HG03135 (cell line): ENCODE data around the gene PLCB4.
A peak's percentile ranks its signal among the peaks of the same experiment; 100 is the strongest.

Experiments
- ATAC-seq: cut with Tn5 transposase; IDR thresholded peaks from one replicate; pipeline ENCODE4 v1.9.1; 2021; ENCODE audit warnings: mild to moderate bottlenecking, moderate library complexity; ENCODE audit not compliant: unreplicated experiment

PLCB4 gene

DNA sequence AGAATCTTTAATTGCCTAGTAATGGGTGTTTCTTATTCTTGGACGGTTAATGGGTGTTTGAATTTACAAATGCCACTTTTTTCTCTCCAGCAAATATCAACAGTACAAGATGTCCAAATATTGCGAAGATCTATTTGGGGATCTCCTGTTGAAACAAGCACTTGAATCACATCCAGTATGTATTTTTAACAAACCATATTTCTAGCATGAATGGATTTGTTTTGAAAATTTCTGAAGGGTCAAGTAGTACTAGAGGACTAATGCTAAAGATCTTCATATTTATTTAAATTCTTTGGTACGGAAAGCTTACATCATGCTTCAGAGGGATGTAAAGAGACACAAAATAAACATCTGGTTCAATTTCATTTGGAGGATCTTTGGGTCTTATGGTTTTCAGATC, 321.6 kb downstream of the PLCB4 start:
- no peak for ATAC-seq

DNA sequence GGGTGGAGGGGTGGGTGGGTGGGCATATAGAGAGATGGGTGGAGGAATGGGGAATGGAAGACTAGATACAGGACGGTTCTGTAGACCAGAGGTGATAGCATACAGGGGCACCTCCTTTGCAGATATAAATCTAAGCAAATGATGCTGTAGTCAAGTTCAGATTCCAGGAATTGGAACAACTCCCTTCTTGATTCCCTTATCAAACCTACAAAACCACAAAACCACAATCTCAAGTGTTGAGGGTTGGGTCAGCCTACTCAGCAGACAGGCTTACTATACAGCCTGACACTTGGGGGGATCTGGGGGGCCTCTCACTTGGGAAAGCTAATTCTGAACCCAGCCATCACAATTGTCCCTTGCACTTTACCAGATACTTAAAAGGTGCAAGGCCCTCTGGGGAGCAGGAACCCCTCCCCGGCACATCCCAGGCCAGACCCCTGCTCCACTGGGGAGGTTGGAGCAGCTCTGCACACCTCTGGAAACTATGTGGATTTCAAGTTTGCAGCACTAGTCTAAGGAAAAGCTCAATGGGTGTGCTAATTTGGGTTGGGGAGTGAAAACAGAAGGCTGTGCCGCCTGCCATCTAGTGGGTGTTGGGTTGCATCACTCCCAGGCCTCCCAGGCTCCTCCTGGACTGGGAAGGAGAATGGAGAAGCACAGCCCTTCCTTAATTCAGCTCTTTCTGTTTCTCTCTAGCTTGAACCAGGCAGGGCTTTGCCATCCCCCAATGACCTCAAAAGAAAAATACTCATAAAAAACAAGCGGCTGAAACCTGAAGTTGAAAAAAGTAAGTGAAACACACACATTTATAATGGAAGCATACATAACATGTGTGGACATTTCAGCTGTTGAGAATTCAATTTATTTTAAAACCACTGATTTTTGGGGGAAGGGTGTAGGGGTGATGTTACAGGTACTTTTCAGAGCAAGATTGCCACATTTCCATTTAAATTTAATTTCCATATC, 324.3 kb downstream of the PLCB4 start:
- ATAC-seq = no peak

DNA sequence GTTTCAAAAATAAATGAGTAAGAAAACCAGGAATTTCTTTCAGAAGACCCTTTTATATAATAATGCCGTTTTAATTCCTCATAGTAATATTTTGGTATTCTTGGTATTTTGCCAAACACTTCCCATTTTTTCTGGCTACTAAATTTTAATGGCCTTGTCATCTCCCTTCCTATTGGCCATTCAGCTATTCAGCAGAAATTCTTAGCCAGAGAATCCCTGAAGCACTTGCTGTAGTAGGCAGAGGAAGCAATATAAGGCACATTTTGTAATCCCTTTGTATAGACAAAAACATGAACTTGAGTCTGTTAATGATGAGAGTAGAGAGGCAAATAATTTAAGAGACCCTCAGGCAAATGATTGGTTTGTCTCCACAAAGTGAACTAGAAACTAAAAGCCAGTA, 327.1 kb downstream of the PLCB4 start:
- ATAC-seq = no peak

DNA sequence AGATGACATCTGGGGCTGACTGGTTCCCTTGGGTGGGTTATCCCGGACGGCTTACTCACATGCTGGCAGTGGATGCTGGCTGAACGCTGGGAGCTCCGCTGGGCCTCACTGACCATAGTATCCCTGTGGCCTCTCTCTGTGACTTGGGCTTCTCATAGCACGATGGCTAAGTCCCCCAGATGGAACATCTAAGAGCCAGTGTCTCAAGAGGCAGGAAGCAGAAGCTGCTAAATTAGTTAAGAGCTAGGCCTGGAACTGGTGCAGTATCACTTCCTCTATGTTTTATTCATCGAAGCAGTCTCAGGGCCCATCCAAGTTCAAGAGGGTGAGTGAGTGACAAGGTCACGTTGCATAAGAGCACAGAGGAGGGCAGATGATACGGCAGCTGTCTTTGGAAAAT, 329.0 kb downstream of the PLCB4 start:
- ATAC-seq = peak; percentile 98

DNA sequence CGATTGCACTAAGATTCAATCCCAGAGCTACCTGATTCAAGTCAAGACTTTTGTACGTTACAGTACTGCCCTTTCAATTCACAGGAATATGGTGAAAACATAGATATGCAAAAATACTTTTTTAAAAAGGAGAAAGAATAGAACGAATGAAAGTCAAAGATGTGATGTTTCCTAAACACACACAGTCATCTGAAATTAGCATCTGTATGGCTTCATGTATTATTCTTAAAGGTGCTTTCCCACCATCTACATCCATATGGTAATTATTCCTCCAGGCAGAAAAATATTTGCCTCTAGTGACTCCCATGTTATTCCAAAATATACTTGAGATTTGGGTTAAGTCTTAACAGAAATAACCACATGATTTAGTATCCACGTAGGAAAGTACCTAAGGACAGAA, 330.0 kb downstream of the PLCB4 start:
- no peak for ATAC-seq

DNA sequence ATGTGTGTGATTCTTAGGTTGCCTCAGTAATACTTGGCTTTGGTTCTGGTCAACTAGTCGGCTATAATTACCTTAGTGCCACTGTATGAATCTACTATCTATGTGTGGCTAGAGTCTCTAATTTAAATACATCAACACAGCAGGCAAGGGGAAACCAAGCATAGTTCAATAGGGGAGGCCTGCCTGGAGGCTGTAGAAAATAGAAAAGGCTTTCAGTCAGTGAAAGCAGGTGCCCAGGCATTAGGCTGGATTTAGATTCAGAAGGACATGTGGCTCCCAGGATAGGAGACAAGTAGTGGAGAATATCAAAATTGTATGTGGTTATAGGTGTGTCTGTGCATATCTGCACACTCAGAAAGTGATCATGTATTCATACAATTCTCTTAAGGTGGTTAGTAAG, 330.4 kb downstream of the PLCB4 start:
- ATAC-seq = no peak

DNA sequence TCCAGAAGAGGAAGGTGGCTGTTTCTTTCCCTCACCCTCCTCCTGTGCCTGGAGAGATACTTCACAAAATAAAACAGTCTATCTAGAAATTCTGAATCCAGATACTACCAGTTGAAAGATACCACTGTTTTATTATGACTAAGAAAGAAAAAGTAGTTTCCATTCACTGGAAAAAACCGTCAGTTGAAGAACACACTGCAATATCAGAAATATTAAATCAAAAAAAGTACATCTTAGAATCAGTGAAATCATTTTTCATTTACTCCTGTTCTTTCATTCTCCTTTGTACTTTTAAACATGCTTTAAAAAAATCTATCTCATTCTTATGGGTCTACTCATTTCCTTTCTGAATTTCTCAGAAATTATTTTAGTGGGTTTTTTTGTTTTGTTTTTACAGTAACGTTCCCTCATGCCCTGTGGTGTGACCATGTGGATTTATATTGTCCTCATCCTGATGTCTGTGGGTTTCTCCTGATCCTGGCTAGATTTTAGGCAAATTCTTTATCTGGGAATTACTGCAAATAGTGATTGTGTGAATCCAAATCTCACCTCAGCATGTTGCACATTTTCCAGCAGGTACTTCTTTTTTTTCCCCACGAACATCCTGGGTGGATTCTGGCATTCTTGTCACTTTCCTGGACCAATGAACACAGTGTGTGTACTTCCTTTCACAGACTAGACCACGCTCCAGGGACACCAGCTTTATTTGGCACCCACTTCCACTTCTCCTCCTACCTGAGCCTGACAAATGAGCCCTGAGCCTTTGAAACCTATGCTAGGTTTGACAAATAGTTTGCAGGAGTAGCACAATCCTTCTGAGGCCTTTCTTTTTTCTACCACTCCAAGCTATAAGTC, 331.5 kb downstream of the PLCB4 start:
- no peak for ATAC-seq

DNA sequence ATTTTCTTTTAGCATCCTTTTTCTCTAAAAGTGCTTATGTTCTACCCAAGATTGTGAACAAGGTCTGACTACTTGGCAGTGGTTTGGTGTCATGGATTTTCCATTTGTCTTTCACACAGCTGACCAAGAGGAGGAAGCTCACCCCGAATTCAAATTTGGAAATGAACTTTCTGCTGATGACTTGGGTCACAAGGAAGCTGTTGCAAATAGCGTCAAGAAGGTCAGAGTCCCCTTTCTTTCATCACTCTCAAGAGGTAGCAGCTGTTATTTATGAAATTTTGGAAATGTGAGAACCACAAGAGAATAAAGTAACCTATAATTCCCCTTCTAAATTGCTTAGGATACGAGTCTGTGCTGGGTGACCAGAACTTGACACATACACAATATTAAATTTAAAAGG, 332.5 kb downstream of the PLCB4 start:
- no peak for ATAC-seq

DNA sequence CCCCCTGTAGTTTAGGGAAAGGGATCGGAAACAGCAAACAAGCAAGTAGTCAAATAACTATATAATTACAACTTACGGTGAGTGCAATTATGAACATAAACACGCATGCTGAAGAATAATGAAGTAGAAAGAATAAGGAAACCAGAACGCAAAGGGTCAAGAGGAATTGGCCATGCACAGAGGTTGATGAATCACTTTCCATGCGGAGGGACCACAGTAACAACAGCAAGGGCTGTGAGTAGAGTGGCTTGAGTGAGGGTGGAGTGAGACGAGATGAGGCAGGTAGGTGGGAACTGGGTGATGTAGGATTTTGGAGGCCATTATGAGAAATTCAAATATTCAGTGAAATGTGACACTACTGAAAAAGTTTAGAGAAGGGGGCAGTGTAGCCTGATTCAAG, 333.3 kb downstream of the PLCB4 start:
- no peak for ATAC-seq

DNA sequence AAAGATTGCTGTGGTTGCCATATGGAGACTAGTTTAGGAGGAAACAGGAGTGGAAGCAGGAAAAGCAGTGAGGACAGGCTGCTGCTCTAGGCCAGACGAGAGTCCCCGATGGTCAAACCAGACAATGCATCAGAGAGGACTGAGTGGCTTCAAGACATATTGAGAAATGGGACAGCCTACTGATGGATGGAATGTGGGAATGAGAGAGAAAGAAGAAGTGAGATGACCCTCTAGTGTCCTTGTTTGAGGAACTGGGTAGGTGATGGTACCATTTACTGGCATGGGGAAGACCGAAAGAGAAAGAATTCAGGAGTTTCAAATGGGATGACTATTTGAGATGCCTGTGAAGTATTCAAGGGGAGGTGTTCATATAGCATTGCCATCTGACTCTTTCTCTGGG, 333.7 kb downstream of the PLCB4 start:
- no peak for ATAC-seq

DNA sequence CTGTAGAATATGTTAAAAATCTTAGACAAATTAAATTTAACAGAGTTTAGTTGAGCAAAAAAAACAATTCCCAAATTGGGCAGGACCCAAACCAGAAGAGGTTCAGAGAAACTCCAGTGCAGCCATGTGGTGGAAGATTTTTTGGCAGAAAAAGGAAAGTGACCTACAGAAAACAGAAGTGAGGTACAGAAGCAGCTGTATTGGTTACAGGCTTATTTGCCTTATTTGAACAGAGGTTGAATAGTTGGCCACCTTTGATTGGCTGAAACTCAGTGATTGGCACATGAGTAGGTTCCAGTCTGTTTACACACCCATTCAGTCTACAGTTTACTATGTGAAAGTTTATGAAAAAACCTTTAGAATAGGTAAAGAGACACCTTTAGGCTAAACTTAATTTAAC, 334.6 kb downstream of the PLCB4 start:
- no peak for ATAC-seq

DNA sequence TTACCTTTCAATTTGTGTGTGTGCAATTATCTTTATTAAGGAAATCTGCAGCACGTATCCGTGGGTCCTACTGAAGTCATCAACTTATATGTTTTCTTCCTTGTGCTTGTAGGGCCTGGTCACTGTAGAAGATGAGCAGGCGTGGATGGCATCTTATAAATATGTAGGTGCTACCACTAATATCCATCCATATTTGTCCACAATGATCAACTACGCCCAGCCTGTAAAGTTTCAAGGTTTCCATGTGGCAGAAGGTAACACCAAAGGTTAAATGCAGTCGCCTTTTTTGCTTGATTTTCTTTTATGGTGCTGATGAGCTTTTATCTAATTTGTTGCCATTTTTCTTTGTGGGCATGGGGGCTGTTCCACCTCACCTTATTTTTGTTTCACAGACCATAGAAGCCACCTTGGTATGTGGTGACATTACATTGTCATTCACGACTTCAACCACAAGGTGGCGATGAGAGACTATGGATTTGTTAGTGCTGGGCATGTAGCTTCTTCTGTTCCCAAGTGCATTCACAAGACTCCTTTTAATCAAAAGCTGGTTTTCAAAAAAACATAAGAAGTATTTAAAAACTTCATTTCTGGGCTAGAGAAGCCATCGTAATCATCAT, 339.0 kb downstream of the PLCB4 start:
- peak; percentile 75 for ATAC-seq

DNA sequence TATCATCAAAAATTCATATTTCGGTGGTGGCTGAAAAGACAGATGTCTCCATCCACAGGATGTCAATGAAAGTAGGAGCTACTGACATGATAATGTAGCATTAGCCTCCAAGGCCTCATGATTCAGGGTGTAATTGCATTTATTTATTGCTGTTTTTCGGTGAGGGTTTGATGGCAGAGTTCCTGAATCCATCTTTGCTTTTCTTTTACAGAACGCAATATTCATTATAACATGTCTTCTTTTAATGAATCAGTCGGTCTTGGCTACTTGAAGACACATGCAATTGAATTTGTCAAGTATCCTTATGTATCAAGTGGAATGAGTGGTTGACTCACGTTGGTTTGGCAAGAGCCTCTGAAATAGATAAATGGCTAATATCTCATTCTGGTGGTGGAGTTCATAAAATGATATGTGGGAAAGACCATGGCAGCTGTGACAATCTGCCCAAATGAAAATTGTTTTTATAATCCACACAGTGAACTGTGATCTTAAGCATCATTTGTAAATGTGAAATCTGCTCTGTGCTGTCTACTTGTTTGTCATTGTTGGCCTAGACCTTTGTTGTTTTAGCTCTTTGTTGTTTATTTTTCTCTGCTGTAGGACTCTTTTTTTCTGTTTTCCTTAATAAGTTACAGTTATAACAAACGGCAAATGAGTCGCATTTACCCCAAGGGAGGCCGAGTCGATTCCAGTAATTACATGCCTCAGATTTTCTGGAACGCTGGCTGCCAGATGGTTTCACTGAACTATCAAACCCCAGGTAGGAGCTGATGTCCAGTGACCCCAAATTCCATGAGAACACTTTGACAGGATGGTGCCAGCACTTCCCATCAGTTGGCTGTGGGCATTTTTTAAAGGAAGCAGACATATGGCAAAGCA, 339.8 kb downstream of the PLCB4 start:
- ATAC-seq = no peak

DNA sequence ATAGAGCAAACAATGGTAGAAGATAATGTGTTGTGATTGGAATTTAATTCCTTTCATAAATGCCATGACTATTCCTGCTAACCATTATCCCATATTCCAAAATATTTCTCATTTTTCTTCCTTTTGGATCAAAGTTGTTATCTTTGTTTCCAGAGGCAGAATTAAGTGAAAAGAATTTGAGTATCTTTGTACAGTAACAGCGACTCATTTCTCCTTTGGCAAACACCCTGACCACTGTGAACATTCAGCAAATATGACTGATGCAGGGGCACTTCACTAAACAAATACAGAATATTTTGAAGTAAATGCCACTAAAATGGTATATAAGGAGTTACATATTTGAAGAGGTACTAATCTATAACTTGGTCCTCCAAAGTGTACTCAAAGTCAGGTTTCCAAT, 340.5 kb downstream of the PLCB4 start:
- no peak for ATAC-seq

DNA sequence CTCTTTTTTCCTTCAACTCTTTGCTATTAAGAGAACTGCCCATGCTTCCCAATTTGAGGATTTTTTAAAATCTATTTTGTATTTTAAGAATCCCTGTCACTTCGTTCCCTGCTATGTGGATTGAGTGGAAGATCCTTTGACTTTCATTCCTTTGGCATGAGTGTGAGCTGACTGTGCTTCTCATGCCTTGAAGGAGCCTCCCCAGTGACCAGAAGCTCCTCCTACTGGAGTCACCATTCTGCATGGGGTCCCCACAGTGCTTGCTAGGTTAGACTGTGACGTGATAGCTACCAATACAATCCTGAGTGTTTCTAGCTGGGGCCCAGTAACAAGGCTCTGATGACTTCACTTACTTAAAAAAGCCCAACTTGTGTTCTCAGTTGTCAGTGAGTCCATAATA, 341.1 kb downstream of the PLCB4 start:
- ATAC-seq = no peak

DNA sequence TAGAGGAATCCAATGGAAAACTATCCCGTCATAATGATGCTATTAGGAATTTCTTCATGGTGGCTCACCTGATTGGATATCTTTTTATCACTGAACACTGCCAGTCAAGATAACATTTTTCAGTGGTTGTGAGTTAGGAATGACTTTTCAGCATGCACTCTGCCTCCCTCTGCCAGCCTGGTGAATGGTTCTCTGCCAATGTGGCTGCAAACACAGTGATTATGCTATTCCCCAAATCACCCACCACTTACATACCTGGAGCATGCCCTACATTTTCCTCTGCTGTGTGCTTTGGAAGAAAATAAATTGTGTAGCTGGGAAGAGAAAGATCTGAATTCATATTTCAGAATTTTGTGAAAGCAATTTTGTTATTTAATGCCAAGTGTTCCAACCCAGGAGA, 342.9 kb downstream of the PLCB4 start:
- ATAC-seq = no peak

DNA sequence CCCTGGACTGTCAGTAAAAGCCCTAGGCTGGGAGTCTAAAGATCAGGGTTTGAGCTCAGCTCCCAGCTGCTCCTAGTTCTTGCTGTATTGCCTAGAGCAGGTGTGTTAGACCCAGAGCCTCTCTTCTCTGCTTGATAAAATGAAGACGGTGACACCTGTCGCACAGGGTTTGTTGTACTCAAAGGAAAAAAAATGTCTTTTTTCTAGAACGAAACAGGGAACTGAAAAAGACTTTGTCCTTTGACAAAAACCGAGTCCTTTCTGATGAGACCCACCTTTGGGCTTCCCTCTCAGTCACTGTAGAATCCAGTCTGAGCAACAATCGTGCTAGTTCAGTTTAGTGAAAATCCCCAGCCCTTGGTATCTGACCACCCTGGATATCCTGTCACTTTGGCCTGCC, 343.4 kb downstream of the PLCB4 start:
- peak; percentile 71 for ATAC-seq

DNA sequence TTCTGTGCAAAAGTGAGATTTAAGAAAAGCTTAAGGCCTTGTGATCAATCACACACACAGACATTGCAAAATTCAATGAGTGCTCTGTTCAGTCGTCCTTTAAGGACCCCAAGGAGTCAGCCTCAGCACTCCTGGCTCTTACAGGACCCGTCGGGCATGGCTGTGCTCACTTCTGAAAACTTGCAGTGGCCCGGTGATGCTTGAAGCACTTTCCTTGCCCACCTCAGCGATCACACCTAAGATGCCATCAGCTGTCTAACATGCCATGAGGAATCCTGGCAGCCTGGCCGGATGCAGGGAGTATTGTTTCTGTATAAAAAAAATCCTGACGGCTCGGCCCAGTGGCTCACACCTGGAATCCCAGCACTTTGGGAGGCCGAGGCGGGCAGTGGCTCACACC, 344.1 kb downstream of the PLCB4 start:
- ATAC-seq = no peak

DNA sequence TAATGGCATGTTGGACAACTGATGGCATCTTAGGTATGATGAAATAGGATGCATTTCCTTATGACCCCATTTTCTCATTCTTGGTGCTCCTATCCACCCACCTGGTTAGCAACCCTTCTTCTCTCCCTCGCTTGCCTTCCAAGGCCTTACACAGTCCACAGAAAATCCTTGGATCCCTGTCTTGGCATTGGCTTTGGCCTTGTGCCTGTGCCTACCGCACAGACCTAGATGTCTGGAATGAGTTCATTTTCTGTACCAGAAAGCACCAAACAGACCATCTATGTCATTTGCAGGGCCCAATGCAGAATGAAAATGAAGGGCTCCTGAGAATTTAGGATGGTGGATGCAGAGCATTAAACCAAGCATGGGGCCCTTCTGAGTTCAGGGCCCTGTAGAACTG, 346.5 kb downstream of the PLCB4 start:
- no peak for ATAC-seq

DNA sequence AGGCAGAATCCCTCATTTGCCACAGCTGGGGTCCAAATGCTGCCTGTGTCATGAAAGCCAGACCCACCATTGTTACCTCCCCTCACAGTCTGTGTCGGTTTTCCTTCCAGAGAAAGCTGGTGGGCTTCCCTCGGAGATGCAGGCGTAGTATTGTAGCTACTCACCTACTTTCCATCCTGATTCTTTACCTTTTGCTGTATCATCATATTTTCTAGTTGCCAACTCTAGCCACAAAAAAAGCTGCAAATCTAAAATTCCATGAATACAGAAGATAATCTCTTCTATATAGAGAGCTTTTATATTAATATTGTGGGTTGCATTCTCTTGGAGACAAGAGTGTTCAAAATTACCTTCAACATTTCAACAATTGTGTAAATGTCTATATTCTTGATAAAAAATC, 347.5 kb downstream of the PLCB4 start:
- ATAC-seq = no peak

DNA sequence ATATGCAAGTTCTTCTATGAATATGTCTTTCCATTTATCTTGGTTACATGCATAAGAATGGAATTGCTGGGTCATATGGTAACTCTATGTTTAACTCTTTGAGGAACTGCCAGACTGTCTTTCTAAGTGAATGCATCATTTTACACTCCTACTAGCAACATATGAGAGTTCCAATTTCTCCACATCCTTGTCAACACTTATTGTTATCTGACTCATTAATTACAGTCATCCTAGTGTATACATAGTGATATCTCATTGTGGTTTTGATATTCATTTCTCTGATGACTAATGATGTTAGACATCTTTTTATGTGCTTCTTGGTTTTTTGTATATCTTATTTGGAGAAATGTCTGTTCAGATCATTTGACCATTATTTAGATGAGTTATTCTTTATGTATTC, 348.8 kb downstream of the PLCB4 start:
- ATAC-seq = no peak
